Islet of Langerhans (tissue), 1 donor: Measurements from ENCODE around the gene NMBR.
"Not testable (repeated sequence)": the region's sequence is repeated elsewhere in the genome, so short reads cannot be mapped to it uniquely, and the experiment has no call there.

Source experiments
- FAIRE-seq: peaks from one replicate; lab custom pipeline; 2011; peaks lifted over from hg19 to GRCh38; lab: Jason Lieb, UNC

The NMBR gene

DNA sequence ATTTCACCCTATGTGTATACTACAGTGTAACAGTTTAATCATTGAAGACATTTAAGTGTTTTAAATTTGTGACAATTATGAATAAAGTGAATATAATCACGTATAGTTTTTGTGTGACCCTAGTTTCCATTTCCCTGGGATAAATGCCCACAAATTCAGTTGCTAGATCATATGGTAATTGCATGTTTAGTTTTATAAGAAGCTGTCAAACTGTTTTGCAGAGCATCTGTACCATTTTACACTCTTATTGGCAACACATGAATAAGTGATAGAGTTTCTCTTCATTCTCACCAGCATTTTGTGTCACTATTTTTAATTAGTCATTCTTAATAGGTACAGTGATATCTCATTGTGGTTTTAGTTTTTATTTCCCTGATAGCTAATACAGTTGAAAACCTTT is 7.4 kb upstream of the NMBR start:
- FAIRE-seq, result no peak

DNA sequence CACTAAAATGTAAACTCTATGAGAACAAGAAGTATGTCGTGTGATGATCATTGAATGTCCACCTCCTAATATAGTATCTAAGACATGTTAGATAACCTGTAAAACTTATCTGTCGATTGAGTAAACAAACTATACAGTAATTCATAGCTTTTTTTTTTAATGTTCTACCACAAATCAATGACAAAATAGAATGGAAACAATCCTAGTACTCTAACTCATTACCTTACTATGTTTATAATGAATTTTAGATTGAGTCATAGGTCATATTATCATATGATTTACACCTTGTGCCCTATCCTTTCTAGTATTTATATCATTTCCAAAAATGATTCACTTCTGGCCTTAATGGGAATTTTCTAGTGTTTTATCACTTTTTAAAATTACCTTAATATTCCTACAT is 6.3 kb upstream of the NMBR start:
- FAIRE-seq, result no peak

DNA sequence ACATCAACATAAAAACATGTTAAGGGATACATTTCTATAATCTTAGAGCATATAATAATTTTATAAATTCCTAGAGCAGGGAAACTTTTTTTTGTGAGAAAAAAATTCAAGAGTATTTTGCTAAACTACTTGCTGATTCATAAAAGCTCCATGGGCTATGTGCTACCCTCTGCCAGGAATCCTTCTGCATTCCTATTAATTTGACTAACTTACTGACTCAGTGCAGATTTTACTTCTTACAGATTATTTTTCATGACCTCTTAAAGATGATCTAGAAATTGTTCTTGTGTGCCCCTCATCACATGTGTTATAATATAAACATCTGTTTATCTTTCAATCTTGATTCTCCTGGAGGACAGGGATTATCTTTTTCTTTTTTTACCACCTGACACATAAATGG is 5.8 kb upstream of the NMBR start:
- FAIRE-seq, result peak; percentile 58

DNA sequence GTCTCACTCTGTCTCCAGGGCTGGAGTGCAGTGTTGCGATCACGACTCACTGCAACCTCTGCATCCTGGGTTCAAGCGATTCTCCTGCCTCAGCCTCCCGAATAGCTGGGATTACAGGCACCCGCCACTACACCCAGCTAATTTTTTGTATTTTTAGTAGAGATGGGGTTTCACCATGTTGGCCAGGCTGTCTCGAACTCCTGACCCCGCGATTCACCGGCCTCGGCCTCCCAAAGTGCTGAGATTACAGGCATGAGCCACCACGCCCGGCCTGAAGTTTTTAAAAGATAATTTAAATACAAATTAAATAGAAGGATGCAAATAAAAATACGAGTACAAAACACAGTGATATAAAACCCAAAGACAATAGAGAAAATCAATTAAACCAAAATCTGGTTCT is 5.4 kb downstream of the NMBR start:
- FAIRE-seq, result not testable (repeated sequence)

DNA sequence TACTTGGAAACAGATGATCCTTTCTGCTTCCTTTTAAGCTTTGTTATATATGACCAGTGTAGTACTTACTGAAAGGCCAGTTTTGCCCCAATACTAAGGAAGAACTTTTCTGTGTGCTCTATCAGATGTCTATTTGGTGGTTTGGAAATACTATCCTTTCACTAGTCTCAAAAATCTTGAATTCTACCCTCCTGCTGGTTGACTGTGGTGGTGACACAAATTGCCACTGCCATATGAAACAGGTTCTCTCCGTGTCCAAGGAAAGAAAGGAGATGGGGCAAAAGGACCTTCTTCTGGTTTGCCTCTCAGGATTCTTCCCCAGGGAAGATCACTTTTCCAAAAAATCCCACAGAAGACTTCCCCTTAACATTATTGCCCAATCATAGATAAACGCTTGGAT is 8.0 kb downstream of the NMBR start:
- FAIRE-seq, result no peak

DNA sequence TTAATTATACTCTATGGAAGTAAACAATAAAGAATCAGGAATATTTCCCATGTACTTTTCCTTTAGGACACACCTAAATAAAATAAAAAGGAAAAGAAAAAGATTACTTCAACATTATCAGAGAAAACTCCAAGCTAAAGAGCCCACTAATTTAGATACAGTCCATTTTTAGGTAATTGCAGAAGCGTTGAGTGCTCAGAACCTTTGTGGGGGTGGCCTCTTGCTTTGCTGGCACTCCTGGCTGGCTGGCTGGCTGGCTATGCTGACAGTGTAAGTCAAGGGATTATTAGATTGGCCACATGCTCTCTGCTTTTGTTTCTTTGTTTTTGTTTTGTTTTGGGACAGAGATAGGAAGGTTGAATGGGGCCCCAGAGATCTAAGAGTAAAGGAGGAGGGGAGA is 14.3 kb downstream of the NMBR start, which contains the start of gene GJE1:
TSS of gene GJE1 (plus strand) at position 301 of the 400 bp plus-strand sequence. CDS start 234 bp downstream, outside the sequence.
- FAIRE-seq, result no peak

DNA sequence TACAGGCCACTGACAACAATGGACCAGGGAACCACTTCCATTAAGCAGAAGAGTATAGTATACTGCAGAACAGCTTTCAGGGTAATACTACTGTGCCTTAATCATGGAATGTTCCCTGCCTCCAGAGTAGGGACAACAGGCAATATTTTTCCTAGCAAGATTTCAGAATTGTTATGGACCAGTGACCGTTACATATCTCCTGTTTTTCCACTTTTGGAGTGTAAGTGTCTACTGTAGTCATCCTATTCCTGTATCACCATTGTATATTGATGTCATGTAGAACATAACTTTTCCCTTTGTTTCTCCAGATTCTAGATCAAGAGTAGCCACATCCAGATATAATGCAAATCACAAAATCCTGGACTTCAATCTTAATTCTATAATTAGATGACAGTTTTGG is 16.1 kb downstream of the NMBR start:
- no peak for FAIRE-seq

DNA sequence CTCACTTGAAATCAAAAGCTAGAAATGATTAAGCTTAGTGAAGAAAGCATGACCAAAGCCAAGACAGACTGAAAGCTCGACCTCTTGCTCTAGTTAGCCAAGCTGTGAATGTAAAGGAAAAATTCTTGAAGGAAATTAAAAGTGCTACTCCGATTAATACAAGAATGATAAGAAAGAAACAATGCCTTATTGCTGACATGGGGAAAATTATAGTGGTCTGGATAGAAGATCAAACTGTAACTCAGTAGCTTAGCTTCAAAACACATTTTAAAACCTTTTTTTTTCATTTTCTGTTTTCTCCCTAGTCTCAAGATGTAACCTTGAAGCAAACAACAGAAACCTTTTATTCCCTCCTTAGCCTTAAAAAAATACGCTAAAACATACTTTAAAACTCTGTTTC is 25.6 kb downstream of the NMBR start:
- FAIRE-seq, result no peak

DNA sequence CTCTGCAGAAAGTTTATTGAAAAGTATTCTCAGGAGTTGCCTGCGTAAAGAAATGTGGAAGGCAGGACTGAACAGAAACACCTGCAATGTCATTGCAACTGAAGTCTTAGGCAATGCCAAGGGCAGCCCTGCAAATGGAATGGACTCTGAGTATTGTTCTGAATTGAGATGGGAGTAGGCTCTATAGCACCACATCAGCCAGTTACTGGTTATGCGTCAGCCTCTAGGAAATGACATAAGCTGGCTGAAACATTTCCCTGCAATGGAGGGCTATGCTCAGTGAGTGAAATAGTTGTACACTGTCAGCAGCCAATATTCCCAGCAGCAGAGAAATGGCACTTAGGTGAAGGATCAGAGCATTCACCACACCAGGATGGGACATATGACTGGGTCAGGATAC is 28.0 kb downstream of the NMBR start:
- FAIRE-seq, result no peak

DNA sequence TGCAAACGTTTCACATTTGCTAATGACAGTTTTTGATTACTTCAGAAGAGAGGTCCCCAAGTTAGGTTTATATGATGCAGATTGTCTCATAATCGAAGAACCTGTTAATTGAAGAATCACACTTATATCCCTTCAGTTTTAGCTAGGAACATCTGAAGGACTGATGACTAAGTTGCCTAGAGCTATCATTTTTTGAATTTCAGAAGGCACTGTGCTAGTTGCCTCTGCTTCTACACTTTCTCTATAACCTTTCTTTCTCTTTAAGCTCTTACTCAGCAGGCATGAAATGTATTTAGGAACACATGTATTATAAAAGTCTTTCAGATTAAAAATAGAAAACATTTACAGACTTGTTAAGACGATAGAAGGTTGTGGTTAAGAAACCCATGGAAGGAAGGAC is 28.6 kb downstream of the NMBR start:
- FAIRE-seq, result no peak

DNA sequence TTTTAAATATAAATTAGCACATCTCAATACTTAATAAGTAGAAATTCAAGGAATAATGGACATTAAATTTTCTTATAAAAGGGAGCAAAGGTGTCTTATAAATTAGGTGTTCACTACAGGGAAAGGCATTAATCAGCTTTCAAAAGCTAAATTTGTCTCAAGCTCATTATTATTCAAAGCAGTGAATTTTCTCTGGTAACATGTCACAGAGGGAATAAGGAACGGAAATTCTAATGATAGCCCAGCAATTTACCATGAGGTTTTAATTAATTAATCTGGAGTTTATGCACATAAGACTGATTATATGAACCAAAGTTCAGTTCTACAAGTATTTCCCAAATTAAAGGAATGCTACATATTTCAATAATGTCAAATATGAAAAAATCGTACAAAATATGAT is 29.6 kb downstream of the NMBR start:
- no peak for FAIRE-seq

DNA sequence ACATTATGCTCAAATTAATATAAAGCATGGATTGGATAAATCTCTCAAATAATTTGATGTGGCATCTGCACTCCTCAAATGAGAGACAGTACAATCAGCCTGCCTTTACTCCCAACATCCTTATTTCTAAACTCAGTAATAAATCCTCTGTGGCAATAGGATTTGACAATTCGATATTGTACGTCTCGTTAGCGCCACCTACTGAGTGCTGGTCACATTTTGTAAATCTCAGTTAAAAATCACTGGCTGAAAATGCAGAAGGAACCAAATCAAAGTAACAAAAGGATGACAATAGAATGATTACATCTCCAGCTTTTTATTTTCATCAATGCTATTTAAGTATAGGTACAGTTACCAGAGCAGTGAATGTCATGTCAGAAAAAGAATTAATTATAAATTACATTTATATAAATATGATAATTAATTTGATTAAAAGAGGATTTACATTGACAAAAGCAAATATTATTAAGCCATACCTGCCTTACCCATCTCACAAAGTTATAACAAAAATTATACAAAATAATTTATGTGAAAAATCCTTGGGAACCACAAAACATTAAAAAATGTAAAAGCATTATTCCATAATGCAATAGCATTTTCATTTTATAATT is 34.4 kb downstream of the NMBR start:
- peak; percentile 99 for FAIRE-seq

DNA sequence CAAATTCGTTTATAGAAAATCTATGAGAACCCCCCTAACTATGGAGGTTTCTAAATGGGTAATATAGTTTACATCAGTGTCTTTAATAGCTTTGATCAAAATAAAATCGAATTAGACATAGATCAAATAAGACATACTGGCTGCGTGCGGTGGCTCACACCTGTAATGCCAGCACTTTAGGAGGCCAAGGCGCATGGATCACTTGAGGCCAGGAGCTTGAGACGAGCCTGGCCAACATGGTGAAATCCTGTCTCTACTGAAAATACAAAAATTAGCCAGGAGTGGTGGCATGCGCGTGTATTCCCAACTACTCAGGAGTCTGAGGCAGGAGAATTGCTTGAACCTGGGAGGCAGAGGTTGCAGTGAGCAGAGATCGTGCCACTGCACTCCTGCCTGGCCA is 36.1 kb downstream of the NMBR start:
- not testable (repeated sequence) for FAIRE-seq

DNA sequence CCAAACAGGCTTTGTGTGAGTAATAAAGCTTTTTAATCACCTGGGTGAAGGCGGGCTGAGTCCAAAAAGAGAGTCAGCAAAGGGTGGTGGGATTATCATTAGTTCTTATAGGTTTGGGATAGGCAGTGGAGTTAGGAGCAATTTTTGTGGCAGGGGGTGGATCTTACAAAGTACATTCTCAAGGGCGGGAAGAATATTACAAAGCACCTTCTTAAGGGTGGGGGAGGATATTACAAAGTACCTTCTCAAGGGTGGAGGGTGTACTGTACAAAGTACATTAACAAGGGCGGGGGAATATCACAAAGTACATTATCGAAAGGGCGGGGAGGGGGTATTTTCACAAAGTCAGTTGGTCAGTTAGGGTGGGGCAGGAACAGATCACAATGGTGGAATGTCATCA is 42.1 kb downstream of the NMBR start:
- FAIRE-seq, result not testable (repeated sequence)

DNA sequence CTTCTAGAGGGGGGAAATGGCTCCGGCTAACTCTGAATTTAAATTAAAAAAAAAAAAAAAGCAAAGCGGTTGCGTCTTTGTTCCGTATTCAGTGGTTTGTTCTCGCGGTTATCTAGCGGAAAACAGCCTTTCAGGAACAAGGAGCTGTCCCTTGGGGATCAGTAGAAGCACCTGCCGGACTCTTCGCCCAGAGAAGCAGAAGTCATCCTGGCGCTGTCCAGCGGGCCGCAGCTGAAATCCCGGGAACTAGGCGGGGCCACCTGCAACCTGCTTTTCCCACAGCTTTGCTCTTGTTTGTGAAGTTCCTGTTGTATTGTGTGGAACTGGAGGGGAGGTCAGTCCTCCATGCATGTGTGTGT is 58.1 kb downstream of the NMBR start:
- FAIRE-seq, result no peak

DNA sequence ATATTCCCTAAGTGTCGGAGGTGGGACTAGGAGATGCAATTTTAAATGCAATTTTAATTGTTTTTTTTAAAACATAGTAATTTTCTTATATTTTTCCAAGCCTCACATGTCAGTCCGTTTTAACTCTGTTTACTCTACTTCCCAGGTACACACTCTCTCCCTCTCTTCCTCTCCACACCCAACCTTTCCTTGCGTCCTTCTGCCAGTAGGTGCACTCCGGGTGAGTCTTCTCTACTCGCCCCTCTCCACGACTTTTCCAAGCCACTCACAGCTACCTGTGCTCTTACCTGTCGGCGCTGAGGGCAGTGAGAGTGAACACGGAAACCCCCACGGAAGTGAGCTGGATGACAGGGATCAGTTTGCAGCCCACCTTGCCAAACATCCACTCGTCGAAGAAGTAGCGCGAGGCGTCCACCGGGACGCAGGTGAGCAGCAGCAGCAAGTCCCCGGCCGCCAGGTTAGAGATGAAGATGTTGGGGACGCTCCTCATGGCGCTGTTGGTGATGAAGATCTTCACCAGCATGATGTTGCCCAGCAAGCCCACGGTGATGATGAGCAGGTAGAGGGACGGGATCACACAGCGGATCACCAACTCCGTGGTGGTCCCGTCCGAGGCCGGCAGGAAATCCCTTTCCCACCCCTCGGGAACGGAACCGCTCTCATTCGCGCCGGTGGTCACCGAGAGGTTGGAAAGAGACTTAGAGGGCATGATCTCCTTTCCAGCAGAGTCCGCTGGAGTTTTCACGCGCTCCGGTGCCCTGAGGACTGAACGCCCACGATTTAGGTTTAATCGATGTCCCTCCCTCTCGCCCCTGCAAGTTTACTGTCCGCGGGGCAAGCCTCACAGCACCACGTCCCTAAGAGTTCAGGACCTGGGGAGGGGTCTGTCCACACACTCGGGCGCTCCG is 58.7 kb downstream of the NMBR start:
- no peak for FAIRE-seq

DNA sequence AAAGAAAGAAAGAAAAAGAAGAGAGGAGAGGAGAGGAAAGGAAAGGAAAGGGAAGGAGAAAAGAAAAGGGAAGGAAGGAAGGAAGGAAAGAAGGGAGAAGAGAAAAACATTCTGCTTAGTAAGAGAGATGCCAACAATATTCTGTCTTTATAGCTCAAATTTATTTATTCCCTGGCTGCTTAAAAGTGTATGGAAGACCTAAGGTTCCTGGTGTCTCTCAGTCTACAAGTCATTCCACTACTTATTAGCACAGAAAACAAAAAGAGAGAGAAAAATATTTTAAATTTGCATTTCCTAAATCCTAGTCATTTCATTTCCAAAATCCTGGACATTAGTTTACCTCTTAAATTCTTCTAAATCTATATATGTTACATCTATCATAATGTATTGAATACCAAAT is 67.8 kb downstream of the NMBR start:
- FAIRE-seq, result no peak

DNA sequence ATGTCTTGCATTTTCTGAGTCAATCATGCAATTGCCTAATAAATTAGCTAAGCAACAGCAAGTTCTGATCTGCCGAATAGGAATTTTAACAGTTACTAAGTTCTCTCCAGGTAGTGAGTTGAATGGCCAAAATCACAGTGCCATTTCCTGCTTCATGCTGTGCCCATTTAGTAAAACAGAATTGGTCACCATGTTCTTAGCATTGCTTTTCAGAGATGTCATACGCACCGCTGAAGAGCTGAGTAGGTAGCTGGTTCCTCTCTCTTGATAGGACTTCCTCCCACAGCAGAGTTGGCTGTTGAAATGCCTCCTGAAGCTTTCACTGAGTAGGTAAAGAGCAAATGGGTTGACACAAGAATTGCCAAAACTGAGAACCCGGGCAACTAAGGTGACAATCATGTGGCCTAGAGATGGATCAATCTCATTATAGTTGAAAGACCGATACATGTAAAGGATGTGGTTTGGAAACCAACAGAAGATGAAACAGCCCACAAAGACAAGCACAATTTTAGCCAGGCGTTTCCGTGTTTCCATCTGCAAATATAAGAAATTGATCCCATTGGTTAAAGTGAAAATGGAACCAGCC is 71.3 kb downstream of the NMBR start:
- no peak for FAIRE-seq

DNA sequence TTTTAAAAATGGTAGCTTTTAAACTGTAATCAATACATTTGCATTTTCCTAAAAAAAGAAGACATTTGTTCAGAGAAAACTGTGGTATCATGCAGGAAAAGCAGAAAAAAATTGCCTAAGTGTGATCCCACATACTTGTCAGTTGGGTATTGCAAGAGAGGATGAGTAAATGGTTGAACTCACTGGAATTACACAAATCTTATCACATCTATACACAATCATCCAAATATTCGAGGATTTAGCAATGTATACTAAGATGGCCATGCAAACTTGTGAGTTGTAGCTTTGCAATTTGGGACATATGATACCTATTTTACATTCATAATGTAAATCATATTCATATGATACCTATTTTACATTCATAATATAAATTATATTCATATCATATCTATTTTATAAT is 72.4 kb downstream of the NMBR start:
- no peak for FAIRE-seq

DNA sequence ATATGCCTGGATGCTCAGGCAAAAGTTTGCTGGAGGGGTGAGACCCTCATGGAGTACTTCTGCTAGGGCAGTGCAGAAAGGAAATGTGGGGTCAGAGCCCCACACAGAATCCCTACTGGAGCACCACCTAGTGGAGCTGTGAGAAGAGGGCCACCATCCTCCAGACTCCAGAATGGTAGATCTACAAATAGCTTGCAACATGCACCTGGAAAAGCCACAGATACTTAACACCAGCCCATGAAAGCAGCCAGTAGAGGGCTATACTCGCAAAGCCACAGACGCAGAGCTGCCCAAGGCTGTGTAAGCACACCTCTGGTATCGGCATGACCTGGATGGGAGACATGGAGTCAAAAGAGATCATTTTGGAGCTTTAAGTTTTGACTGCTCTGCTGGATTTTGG is 74.9 kb downstream of the NMBR start:
- no peak for FAIRE-seq

DNA sequence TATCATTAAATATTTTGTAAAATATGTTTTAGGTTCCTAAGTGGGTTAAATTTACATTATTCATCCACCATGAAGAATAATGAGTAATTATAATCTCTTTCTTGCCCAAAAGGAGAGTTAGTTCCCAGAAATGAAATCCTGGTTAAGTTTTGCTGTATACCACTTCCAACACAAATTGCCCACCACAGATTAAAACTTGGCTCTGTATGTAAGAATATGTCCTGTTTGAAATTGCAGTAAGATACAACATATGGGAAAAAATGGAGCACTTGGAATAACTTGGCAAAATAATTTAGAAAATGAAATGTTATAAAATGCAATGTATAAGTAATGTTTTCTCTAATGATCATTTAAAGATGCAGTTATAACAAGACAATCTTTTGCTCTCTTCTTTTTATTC is 78.5 kb downstream of the NMBR start:
- FAIRE-seq, result no peak

DNA sequence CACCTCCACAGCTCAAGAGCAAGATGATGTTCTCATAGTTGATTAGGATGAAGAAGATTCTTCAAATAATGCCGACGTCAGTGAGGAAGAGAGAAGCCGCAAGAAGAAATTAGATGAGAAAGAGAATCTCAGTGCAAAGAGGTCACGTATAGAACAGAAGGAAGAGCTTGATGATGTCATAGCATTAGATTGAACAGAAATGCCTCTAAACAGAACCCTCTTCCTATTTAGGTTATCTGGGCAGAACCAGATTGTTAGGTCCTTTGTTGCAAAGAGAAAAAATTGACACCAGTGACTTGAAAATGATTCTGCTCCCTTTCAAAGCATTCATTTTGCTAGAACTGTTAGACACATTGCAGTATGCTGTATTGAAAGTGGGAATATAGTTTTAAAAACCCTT is 84.1 kb downstream of the NMBR start:
- FAIRE-seq, result not testable (repeated sequence)

DNA sequence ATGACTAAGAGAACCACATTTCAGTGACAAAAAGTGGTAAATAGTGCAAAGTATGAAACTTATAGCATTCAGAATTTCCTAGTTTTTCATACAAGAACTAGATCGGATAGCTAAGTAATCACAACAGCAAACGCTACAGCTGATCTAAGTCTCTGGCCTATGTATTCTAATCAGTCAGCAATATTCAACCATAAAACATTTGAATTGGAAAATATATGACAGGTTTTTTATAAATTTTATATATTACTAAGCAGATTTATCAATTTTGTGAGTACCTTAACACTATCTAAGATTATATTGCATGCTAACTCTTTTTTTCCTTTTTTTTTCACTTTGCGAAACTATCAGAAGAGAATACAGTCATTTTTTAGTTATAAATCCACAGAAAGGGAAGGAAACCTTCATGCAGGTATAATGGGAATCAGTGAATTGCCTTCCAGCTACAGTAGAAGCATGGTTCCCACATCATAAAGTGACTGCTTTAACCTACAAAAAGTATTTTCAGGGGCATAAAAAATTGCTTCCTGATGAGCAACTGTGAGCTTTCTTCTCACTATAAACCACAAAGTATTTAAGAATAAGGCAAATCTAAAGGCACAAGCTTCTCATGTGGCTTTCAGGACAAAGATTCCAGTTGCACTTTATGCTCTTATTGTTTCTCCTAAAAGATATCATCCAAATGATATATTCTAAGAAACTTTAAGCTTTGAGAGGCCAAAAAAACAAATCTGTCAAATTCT is 88.2 kb downstream of the NMBR start:
- no peak for FAIRE-seq
